Measurements from ENCODE around the gene UNC13C. TPM values are rescaled to one million over a fixed set of nuclear protein-coding genes. Genes with fewer than 3 reads are reported as not detected.
"Not testable (repeated sequence)": the region's sequence is repeated elsewhere in the genome, so short reads cannot be mapped to it uniquely, and the experiment has no call there.

Gene UNC13C
- total and polyA plus RNA-seq, 2 experiments from 2014 or later = 0.92 to 10.3 TPM

DNA sequence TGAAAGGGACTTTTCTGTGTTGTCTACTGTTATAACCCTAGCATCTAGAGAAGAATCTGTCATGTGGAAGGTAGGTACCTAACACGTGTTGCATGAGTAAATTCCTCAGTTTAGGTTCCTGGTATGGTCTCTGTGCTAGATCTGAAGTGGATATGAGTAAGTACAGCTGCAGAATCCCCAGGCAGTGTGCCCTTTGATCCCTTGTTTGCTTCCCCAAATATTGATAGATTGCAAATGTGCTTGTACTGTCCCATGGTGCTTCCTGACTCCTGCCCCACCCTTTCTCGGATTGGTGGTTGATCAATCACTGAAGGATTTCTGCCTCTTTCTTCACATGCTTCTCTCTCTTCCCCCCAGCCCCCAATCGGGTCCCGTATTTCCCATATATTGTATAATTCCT lies 450.4 kb downstream of the UNC13C start:
- TF ChIP-seq, protein P1, sequence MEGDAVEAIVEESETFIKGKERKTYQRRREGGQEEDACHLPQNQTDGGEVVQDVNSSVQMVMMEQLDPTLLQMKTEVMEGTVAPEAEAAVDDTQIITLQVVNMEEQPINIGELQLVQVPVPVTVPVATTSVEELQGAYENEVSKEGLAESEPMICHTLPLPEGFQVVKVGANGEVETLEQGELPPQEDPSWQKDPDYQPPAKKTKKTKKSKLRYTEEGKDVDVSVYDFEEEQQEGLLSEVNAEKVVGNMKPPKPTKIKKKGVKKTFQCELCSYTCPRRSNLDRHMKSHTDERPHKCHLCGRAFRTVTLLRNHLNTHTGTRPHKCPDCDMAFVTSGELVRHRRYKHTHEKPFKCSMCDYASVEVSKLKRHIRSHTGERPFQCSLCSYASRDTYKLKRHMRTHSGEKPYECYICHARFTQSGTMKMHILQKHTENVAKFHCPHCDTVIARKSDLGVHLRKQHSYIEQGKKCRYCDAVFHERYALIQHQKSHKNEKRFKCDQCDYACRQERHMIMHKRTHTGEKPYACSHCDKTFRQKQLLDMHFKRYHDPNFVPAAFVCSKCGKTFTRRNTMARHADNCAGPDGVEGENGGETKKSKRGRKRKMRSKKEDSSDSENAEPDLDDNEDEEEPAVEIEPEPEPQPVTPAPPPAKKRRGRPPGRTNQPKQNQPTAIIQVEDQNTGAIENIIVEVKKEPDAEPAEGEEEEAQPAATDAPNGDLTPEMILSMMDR (IDR thresholded peaks at IDR 0.05; ENCODE audit: poor library complexity) = no peak
- TF ChIP-seq EZH2phosphoT487 (IDR thresholded peaks at IDR 0.05; ENCODE audit: low read depth, severe bottlenecking, unreplicated experiment) = no peak
- TF ChIP-seq EZH2 (IDR thresholded peaks at IDR 0.05; ENCODE audit: borderline replicate concordance) = no peak

DNA sequence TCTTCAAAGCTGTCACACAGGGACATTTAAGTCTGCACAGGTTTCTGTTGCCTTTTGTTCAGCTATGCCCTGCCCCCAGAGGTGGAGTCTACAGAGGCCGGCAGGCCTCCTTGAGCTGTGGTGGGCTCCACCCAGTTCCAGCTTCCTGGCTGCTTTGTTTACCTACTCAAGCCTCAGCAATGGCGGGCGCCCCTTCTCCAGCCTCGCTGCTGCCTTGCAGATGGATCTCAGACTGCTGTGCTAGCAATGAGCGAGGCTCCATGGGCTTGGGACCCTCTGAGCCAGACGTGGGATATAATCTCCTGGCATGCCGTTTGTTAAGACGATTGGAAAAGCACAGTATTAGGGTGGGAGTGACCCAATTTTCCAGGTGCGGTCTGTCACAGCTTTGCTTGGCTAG lies 472.0 kb downstream of the UNC13C start:
- H4K20me1 ChIP-seq (ENCODE audit: insufficient read depth, poor library complexity, severe bottlenecking); H3K27ac ChIP-seq; H3K4me3 ChIP-seq; H3K4me2 ChIP-seq; H3K9me3 ChIP-seq (ENCODE audit: low read depth); H3K9me2 ChIP-seq (replicated peaks; ENCODE audit: insufficient read depth); H2AFZ ChIP-seq; H3K79me2 ChIP-seq; H3K36me3 ChIP-seq (replicated peaks; ENCODE audit: insufficient read depth, low read depth); H3K27me3 ChIP-seq; DNase-seq (ENCODE audit: low spot score); H3K4me1 ChIP-seq (ENCODE audit: insufficient read depth): not testable (repeated sequence)
- WGBS (ENCODE audit: low lambda C conversion rate, missing lambda C conversion rate) = 85% methylated on average over 9 of the region's 9 CpGs

More for the DNA sequence above, 450.4 kb downstream of the UNC13C start:
- no peak overlapping the region for H3K4me2 ChIP-seq
- no peaks in the 10 kb centered on the region for H3K36me3 ChIP-seq (replicated peaks; ENCODE audit: insufficient read depth, low read depth)
- no peaks in the 10 kb centered on the region for H3K27me3 ChIP-seq
- no peak overlapping the region for H3K27ac ChIP-seq
- H3K9me2 ChIP-seq (replicated peaks; ENCODE audit: insufficient read depth) = no peaks in the 10 kb centered on the region
- H3K9me3 ChIP-seq (ENCODE audit: low read depth) = no peaks in the 10 kb centered on the region
- H4K20me1 ChIP-seq (ENCODE audit: insufficient read depth, poor library complexity, severe bottlenecking) = no peaks in the 10 kb centered on the region
- H3K4me3 ChIP-seq = no peak overlapping the region
- no peaks in the 10 kb centered on the region for H3K4me1 ChIP-seq (ENCODE audit: insufficient read depth)
- 66% methylated on average over 4 of the region's 4 CpGs for WGBS (ENCODE audit: low lambda C conversion rate, missing lambda C conversion rate)
- no peaks in the 10 kb centered on the region for H3K79me2 ChIP-seq
- no peak for DNase-seq (ENCODE audit: low spot score)
- H2AFZ ChIP-seq = no peak overlapping the region

DNA sequence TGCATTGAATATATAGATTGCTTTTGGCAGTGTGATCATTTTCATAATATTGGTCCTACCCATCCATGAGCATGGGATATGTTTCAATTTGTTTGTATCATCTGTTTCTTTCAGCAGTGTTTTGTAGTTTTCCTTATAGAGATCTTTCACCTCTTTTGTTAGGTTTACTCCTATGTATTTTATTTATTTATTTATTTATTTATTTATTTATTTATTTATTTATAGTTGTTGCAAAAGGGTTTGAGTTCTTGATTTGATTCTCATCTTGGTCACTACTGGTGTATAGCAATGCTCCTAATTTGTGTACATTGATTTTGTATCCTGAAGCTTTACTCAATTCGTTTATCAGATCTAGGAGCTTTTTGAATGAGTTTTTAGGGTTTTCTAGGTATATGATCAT lies 478.2 kb downstream of the UNC13C start:
- TF ChIP-seq EZH2phosphoT487 (IDR thresholded peaks at IDR 0.05; ENCODE audit: low read depth, severe bottlenecking, unreplicated experiment) (no peak), EZH2 (IDR thresholded peaks at IDR 0.05; ENCODE audit: borderline replicate concordance) (no peak)
- TF ChIP-seq, protein P1 (IDR thresholded peaks at IDR 0.05; ENCODE audit: poor library complexity) = no peak

DNA sequence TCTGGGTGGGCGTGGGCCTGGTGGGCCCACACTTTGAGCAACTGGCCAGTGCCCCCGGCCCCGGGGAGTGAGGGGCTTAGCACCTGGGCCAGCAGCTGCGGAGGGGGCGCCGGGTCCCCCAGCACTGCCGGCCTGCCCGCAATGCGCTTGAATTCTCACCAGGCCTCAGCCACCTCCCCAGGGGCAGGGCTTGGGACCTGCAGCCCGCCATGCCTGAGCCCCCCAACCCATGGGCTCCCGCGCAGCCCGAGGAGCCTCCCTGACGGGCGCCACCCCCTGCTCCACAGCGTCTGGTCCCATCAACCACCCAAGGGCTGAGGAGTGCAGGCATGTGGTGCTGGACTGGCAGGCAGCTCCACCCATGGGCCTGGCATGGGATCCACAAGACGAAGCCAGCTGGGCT lies 484.3 kb downstream of the UNC13C start:
- Histone ChIP-seq H3K27me3 (no peaks in the 10 kb centered on the region), H3K27ac (no peak overlapping the region), H3K4me1 (ENCODE audit: insufficient read depth) (no peaks in the 10 kb centered on the region), H3K4me2 (no peak overlapping the region), H2AFZ (no peak overlapping the region), H3K9me3 (ENCODE audit: low read depth) (peaks cover 6% of the 10 kb centered on the region), H3K79me2 (no peaks in the 10 kb centered on the region), H4K20me1 (ENCODE audit: insufficient read depth, poor library complexity, severe bottlenecking) (no peaks in the 10 kb centered on the region), H3K4me3 (no peak overlapping the region), H3K9me2 (replicated peaks; ENCODE audit: insufficient read depth) (no peaks in the 10 kb centered on the region), H3K36me3 (replicated peaks; ENCODE audit: insufficient read depth, low read depth) (no peaks in the 10 kb centered on the region)
- WGBS (ENCODE audit: low lambda C conversion rate, missing lambda C conversion rate) = 80% methylated on average over 16 of the region's 17 CpGs
- no peak for TF ChIP-seq EZH2phosphoT487 (IDR thresholded peaks at IDR 0.05; ENCODE audit: low read depth, severe bottlenecking, unreplicated experiment)
- TF ChIP-seq, protein P1 (IDR thresholded peaks at IDR 0.05; ENCODE audit: poor library complexity) = no peak
- TF ChIP-seq EZH2 (IDR thresholded peaks at IDR 0.05; ENCODE audit: borderline replicate concordance) = no peak
- DNase-seq (ENCODE audit: low spot score) = no peak

More for the DNA sequence above, 478.2 kb downstream of the UNC13C start:
- Histone ChIP-seq H3K4me2 (no peak overlapping the region), H3K9me3 (ENCODE audit: low read depth) (peaks cover 7% of the 10 kb centered on the region), H2AFZ (no peak overlapping the region), H4K20me1 (ENCODE audit: insufficient read depth, poor library complexity, severe bottlenecking) (no peaks in the 10 kb centered on the region), H3K79me2 (no peaks in the 10 kb centered on the region), H3K9me2 (replicated peaks; ENCODE audit: insufficient read depth) (no peaks in the 10 kb centered on the region), H3K36me3 (replicated peaks; ENCODE audit: insufficient read depth, low read depth) (no peaks in the 10 kb centered on the region), H3K4me3 (no peak overlapping the region), H3K27ac (no peak overlapping the region), H3K4me1 (ENCODE audit: insufficient read depth) (no peaks in the 10 kb centered on the region), H3K27me3 (no peaks in the 10 kb centered on the region)
- WGBS (ENCODE audit: low lambda C conversion rate, missing lambda C conversion rate) = 54% methylated on average over 1 of the region's 1 CpG
- DNase-seq (ENCODE audit: low spot score) = no peak
